Testis (tissue), 3 donors: ENCODE measurements around the gene RPTN. TPM values are rescaled to one million over a fixed set of nuclear protein-coding genes. Genes with fewer than 3 reads are reported as not detected.

ENCODE experiments used
- DNase-seq: peaks from one replicate; pipeline ENCODE4 v3.0.0-alpha.2; 2019
- H3K27ac ChIP-seq, 2 donors: fragments of 200-600 bp; sonication (generic); one replicate each; pipeline ENCODE4 v1.5.1; 2019
- H3K27me3 ChIP-seq: fragments of 200-600 bp; sonication (generic); one replicate; pipeline ENCODE4 v1.5.1; 2019
- H3K36me3 ChIP-seq: fragments of 200-600 bp; sonication (generic); one replicate; pipeline ENCODE4 v1.5.1; 2017; ENCODE audit warnings: low read depth; ENCODE audit errors: missing control alignments
- H3K4me1 ChIP-seq: fragments of 200-600 bp; sonication (generic); one replicate; pipeline ENCODE4 v1.5.1; 2019
- H3K4me3 ChIP-seq, 2 donors: fragments of 200-600 bp; sonication (generic); one replicate each; pipeline ENCODE4 v1.5.1; 2017 to 2019
- H3K9me3 ChIP-seq: fragments of 200-600 bp; sonication (generic); one replicate; pipeline ENCODE4 v1.5.1; 2017
- POLR2A ChIP-seq: fragments of 450-650 bp; IDR thresholded peaks from one replicate; pipeline ENCODE4 v1.6.1; 2017; ENCODE audit warnings: antibody characterized with exemption, mild to moderate bottlenecking, moderate library complexity
- WGBS, 2 donors: methylation state at CpG; one replicate each; pipeline ENCODE4 v1.1.5; 2018; 5-methylcytosine and 5-hydroxymethylcytosine counted together
- intact Hi-C: fragments of 100-400 bp; cut with DNase I; formaldehyde crosslinking; loops from one replicate; pipeline ENCODE4 v1.15.1; 2023; ENCODE audit warnings: low total_unique reads
- polyA plus RNA-seq: library from polyadenylated mRNA; stranded (reverse); fragments of 350-450 nt; fragmentation: Illumina TruSeq; extraction: RNeasy Lipid Tissue Mini Kit (QIAGEN cat#74804); gene quantifications from one replicate; pipeline ENCODE4 v1.2.3, GENCODE V29; 2014; ENCODE audit warnings: low read depth, low replicate concordance; ENCODE audit not compliant: insufficient read depth
- total RNA-seq, 2 donors: library from RNA; depleted of rRNA; stranded (reverse); fragments of >200 nt; gene quantifications; one replicate each; pipeline ENCODE4 v1.2.3, GENCODE V29; 2016
- TF ChIP-seq, protein P1 (sequence below), 3 experiments: fragments of 450-650 bp in 2 of 3; fragments of 200-600 bp in 1 of 3; sonication (generic) in 1 of 3; IDR thresholded peaks; one replicate each; pipeline ENCODE4 v1.5.1; 2016 to 2019; ENCODE audit warnings: antibody characterized with exemption in 3 of 3, mild to moderate bottlenecking in 2 of 3, moderate library complexity in 1 of 3

RPTN gene
- total and polyA plus RNA-seq, 3 donors from 2014 or later, result 0.06 TPM; not detected in 2

DNA sequence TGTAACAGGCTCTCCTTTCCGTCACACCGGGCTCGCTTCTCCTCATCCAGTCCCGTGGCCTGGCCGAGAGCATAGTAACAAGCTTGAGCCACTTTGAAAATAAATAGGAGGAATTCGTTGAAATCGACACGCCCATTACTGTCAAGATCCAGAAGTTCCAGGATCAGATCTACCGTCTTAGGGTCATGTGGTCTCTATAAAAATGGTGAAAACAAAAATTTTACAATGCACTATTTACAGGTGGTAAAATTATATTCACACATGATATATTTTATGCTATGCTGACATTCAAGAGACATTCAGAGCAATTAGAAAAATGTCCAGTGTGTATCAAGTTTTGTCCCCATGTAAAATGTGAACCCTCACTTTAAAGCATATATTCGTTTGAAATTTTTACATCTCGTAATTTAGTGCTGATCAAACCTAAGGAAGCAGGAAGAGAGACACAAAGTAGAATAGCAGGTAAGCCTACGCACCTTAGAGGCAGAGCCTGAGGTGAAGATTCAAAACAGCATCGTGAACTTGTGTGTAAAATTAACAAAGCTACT is 46.1 kb downstream of the RPTN start:
- TF ChIP-seq POLR2A, result no peak
- TF ChIP-seq, protein P1, sequence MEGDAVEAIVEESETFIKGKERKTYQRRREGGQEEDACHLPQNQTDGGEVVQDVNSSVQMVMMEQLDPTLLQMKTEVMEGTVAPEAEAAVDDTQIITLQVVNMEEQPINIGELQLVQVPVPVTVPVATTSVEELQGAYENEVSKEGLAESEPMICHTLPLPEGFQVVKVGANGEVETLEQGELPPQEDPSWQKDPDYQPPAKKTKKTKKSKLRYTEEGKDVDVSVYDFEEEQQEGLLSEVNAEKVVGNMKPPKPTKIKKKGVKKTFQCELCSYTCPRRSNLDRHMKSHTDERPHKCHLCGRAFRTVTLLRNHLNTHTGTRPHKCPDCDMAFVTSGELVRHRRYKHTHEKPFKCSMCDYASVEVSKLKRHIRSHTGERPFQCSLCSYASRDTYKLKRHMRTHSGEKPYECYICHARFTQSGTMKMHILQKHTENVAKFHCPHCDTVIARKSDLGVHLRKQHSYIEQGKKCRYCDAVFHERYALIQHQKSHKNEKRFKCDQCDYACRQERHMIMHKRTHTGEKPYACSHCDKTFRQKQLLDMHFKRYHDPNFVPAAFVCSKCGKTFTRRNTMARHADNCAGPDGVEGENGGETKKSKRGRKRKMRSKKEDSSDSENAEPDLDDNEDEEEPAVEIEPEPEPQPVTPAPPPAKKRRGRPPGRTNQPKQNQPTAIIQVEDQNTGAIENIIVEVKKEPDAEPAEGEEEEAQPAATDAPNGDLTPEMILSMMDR (IDR thresholded peaks at IDR 0.05), result no peak
- no peaks in the 10 kb centered on the region for H3K27me3 ChIP-seq
- no peaks in the 10 kb centered on the region for H3K9me3 ChIP-seq
- no peak for DNase-seq
- no peaks in the 10 kb centered on the region for H3K36me3 ChIP-seq
- no peak overlapping the region for H3K27ac ChIP-seq
- 15 to 18% methylated on average over 13 of the region's 13 CpGs for WGBS, 2 donors
- intact Hi-C loops, result no loop called here
- peaks cover 11% of the 10 kb centered on the region for H3K4me1 ChIP-seq
- peak overlapping the region in 1 of 2 donors; percentile 53 for H3K4me3 ChIP-seq

DNA sequence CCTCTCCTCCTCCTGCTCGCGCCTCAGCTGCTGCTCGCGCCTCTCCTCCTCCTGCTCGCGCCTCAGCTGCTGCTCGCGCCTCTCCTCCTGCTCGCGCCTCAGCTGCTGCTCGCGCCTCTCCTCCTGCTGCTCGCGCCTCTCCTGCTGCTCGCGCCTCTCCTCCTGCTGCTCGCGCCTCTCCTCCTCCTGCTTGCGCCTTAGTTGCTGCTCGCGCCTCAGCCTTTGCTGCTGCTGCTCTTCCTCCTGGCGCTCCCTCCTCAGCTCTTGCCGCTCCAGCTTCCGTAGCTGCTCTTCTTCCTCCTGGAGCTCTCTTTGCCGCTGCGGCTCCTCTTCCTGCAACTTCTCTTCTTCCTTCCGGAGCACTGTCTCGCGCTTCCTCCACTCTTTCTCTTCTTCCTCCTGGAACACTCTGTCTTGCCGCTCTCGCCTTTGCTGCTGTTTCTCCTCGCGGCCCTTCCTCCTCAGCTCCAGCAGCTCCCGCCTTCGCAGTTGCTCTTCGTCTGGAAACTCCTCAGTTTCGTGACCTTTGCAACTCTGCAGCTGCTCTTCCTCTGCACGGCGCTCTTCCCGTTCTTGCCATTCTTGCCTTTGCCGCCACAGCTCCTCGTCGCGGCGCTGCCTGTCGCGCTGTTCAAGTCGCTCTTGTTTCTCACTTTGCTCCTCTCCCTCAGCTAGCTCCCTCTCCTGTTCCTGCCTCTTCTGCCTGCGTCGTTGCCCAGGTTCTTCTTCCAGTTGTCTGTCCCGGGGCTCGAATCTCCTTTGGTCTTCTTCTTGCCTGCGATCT is 46.7 kb downstream of the RPTN start:
- H3K27ac ChIP-seq, result no peak overlapping the region
- H3K27me3 ChIP-seq, result no peaks in the 10 kb centered on the region
- peaks cover 11% of the 10 kb centered on the region for H3K4me1 ChIP-seq
- no peaks in the 10 kb centered on the region for H3K36me3 ChIP-seq
- intact Hi-C loops, result no loop called here
- H3K4me3 ChIP-seq, result peak overlapping the region; percentile 7 to 53
- peak; percentile 43 for DNase-seq
- H3K9me3 ChIP-seq, result no peaks in the 10 kb centered on the region
- WGBS, 2 donors, result 1% methylated on average over 52 to 53 of the region's 53 CpGs
- TF ChIP-seq, protein P1 (IDR thresholded peaks at IDR 0.05), result no peak
- TF ChIP-seq POLR2A, result no peak

DNA sequence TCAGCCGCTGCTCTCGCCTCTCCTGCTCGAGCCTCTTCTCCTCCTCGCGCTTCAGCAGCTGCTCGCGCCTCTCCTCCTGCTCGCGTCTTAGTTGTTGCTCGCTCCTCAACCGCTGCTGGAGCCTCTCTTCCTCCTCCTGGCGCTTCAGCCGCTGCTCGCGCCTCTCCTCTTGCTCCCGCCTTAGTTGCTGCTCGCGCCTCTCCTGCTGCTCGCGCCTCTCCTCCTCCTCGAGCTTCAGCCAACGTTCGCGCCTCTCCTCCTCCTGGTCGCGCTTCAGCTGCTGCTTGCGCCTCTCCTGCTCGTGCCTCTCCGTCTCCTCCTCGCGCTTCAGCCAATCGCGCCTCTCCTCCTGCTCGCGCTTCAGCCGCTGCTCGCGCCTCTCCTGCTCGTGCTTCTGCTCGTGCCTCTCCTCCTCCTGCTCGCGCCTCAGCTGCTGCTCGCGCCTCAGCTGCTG is 47.5 kb downstream of the RPTN start:
- intact Hi-C loops, result no loop called here
- peak overlapping the region; percentile 10 to 53 for H3K4me3 ChIP-seq
- no peaks in the 10 kb centered on the region for H3K9me3 ChIP-seq
- H3K36me3 ChIP-seq, result no peaks in the 10 kb centered on the region
- TF ChIP-seq, protein P1 (IDR thresholded peaks at IDR 0.05), result no peak
- no peak for TF ChIP-seq POLR2A
- H3K27me3 ChIP-seq, result no peaks in the 10 kb centered on the region
- H3K27ac ChIP-seq, result no peak overlapping the region
- DNase-seq, result peak; percentile 52
- peaks cover 11% of the 10 kb centered on the region for H3K4me1 ChIP-seq
- 1 to 3% methylated on average over 38 to 44 of the region's 44 CpGs for WGBS, 2 donors

DNA sequence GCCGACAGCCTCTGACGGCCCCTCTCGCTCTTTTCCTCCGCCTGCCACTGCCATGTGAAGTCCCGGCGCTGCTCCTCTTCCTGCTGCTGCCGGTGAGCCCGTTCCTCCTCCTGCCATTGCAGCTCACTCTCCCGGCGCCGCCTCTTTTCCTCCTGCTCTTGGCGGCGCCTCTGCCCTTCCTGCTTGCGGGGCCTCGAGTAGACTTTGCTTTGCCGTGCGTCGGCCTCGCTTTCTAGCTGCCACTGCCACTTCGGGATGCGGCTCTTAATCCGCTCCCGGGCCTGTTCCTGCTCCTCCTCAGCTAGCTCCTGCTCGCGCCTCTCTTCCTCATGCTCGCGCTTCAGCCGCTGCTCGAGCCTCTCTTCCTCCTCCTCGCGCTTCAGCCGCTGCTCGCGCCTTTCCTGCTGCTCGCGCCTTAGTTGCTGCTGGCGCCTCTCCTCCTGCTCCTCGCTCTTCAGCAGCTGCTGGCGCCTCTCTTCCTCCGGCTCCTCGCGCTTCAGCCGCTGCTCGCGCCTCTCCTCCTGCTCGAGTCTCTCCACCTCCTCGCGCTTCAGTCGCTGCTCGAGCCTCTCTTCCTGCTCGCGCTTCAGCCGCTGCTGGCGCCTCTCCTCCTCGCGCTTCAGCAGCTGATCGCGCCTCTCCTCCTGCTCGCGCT is 48.0 kb downstream of the RPTN start:
- intact Hi-C loops, result no loop called here
- peak; percentile 41 for DNase-seq
- Histone ChIP-seq H3K9me3 (no peaks in the 10 kb centered on the region), H3K4me3 (peak overlapping the region; percentile 10 to 53), H3K4me1 (peaks cover 11% of the 10 kb centered on the region), H3K27me3 (no peaks in the 10 kb centered on the region), H3K36me3 (no peaks in the 10 kb centered on the region), H3K27ac (peak overlapping the region in 1 of 2 donors; percentile 39)
- WGBS, 2 donors, result 1% methylated on average over 58 to 60 of the region's 60 CpGs
- TF ChIP-seq, protein P1 (IDR thresholded peaks at IDR 0.05), result no peak
- TF ChIP-seq POLR2A, result no peak
